Ovary (tissue), 9 donors: ENCODE data around the gene SCAPER. TPM values are rescaled to one million over a fixed set of nuclear protein-coding genes. Genes with fewer than 3 reads are reported as not detected.
"Not testable (repeated sequence)": the region's sequence is repeated elsewhere in the genome, so short reads cannot be mapped to it uniquely, and the experiment has no call there.

Source experiments
- DNase-seq, 5 donors: peaks; one replicate each; pipeline ENCODE4 v3.0.0-alpha.2; 2019 to 2020
- H3K27ac ChIP-seq, 2 donors: fragments of 200-600 bp; one replicate each; pipeline versions ENCODE4 v1.5.1 to v1.8.0; 2019 to 2022
- H3K27me3 ChIP-seq: fragments of 200-600 bp; one replicate; pipeline ENCODE4 v1.8.0; 2022
- H3K36me3 ChIP-seq: fragments of 200-600 bp; sonication (generic); one replicate; pipeline ENCODE4 v1.5.1; 2019
- H3K4me1 ChIP-seq: one replicate; pipeline ENCODE4 v1.8.1; 2013; ENCODE audit warnings: mild to moderate bottlenecking, moderate library complexity; ENCODE audit not compliant: insufficient read depth
- H3K4me3 ChIP-seq: fragments of 200-600 bp; sonication (generic); one replicate; pipeline ENCODE4 v1.5.1; 2017
- H3K9me3 ChIP-seq, 2 donors: fragments of 200-600 bp in 1 of 2; sonication (generic) in 1 of 2; one replicate each; pipeline versions ENCODE4 v1.5.1 to v1.8.1; 2013 to 2019; ENCODE audit warnings: mild to moderate bottlenecking in 1 of 2, moderate library complexity in 1 of 2
- CTCF ChIP-seq, 3 donors: fragments of 450-650 bp in 2 of 3; fragments of 200-600 bp in 1 of 3; IDR thresholded peaks; one replicate each; pipeline versions ENCODE4 v1.5.1 to v1.8.0; 2016 to 2022; ENCODE audit warnings: antibody characterized with exemption in 3 of 3, mild to moderate bottlenecking in 1 of 3
- EP300 ChIP-seq: sonication (generic); formaldehyde crosslinking; IDR thresholded peaks from one replicate; pipeline ENCODE4 v1.6.1; 2017; ENCODE audit warnings: antibody characterized with exemption
- POLR2A ChIP-seq: fragments of 450-650 bp; IDR thresholded peaks from one replicate; pipeline ENCODE4 v1.6.1; 2017; ENCODE audit warnings: antibody characterized with exemption, mild to moderate bottlenecking, moderate library complexity
- WGBS, 3 donors: extraction: QIAGEN DNeasy Blood & Tissue Kit in 1 of 3; methylation state at CpG; one replicate each; pipeline versions ENCODE4 v1.1.5 to v1.1.7; 2013 to 2017; 5-methylcytosine and 5-hydroxymethylcytosine counted together
- intact Hi-C, 4 donors: fragments of 100-400 bp; cut with DNase I; formaldehyde crosslinking; loops; one replicate each; pipeline versions ENCODE4 v1.11.0 to v1.15.1; 2022 to 2023
- polyA plus RNA-seq, 2 donors: library from polyadenylated mRNA; stranded (reverse); fragments of 200-250 nt in 1 of 2; fragments of 350-450 nt in 1 of 2; fragmentation: Illumina TruSeq in 1 of 2; extraction: RNeasy Lipid Tissue Mini Kit (QIAGEN cat#74804) in 1 of 2; gene quantifications; one replicate each; pipeline ENCODE4 v1.2.3, GENCODE V29; 2013 to 2014
- total RNA-seq, 7 donors: library from RNA; depleted of rRNA in 2 of 7; stranded (reverse); fragments of >200 nt in 2 of 7; fragmentation: NEBNext Ultra II Directional in 3 of 7; extraction: Animal tissue kit (Norgen Biotek cat#: 25700) in 3 of 7; gene quantifications; one replicate each; pipeline versions ENCODE4 v1.1.0 to v1.2.4, GENCODE V29; 2016 to 2023
- donor health status: DM: no; HTN: no; CAD: no; lungs with moderate emphysema.
- donor health status: DM: no; HTN: no; CAD: no.
- donor health status: Bipolar disorder and iron deficiency.
- donor health status: DM: yes; HTN: yes; CAD: no.
- donor health status: DM: no; HTN: no; CAD: no.
- donor health status: DM: yes; HTN: yes; CAD: no.

SCAPER gene
- total and polyA plus RNA-seq, 9 donors, result 13.7 to 45.8 (median 27.9) TPM

GRCh38 chr15:76309601-76310330 lies 595.4 kb downstream of the SCAPER start:
- no peaks in the 10 kb centered on the region for H3K9me3 ChIP-seq
- no peak overlapping the region for H3K27ac ChIP-seq
- TF ChIP-seq CTCF (IDR thresholded peaks at IDR 0.05), result no peak
- TF ChIP-seq EP300, result no peak
- no peak for TF ChIP-seq POLR2A
- peaks cover 6% of the 10 kb centered on the region for H3K4me1 ChIP-seq
- intact Hi-C loops, result no loop called here
- no peaks in the 10 kb centered on the region for H3K36me3 ChIP-seq
- H3K27me3 ChIP-seq, result no peaks in the 10 kb centered on the region
- H3K4me3 ChIP-seq, result no peak overlapping the region
- 77 to 86% (median 78%) methylated on average over 13 of the region's 13 CpGs for WGBS, 3 donors
- DNase-seq, result no peak

GRCh38 chr15:76303909-76304308 lies 601.2 kb downstream of the SCAPER start:
- TF ChIP-seq CTCF (IDR thresholded peaks at IDR 0.05) (no peak), EP300 (no peak), POLR2A (no peak)
- intact Hi-C loops, result no loop called here
- WGBS, 3 donors, result 87 to 100% (median 90%) methylated on average over 1 of the region's 1 CpG
- no peaks in the 10 kb centered on the region for H3K9me3 ChIP-seq
- H3K27me3 ChIP-seq, result no peaks in the 10 kb centered on the region
- peaks cover 2% of the 10 kb centered on the region for H3K4me1 ChIP-seq
- no peaks in the 10 kb centered on the region for H3K36me3 ChIP-seq
- H3K4me3 ChIP-seq, result no peak overlapping the region
- H3K27ac ChIP-seq, result no peak overlapping the region
- DNase-seq, result no peak

GRCh38 chr15:76299786-76300185 lies 605.4 kb downstream of the SCAPER start:
- DNase-seq, result no peak
- Histone ChIP-seq H3K9me3 (no peaks in the 10 kb centered on the region), H3K4me1 (peaks cover 3% of the 10 kb centered on the region), H3K27ac (no peak overlapping the region), H3K4me3 (no peak overlapping the region), H3K36me3 (no peaks in the 10 kb centered on the region), H3K27me3 (no peaks in the 10 kb centered on the region)
- TF ChIP-seq POLR2A (no peak), EP300 (no peak), CTCF (IDR thresholded peaks at IDR 0.05) (no peak)
- 80 to 95% (median 86%) methylated on average over 1 of the region's 1 CpG for WGBS, 3 donors
- intact Hi-C loops, result loop anchor here in 1 of 4 donors (2.0 kb wide), 1 partner anchor 77 kb away; no protein-coding TSS in a partner anchor

- no peak for DNase-seq
- Histone ChIP-seq H3K9me3 (no peaks in the 10 kb centered on the region), H3K4me1 (peaks cover 5% of the 10 kb centered on the region), H3K27me3 (no peaks in the 10 kb centered on the region), H3K36me3 (no peaks in the 10 kb centered on the region), H3K4me3 (no peak overlapping the region), H3K27ac (no peak overlapping the region)
- TF ChIP-seq EP300 (no peak), POLR2A (no peak), CTCF (IDR thresholded peaks at IDR 0.05) (no peak)
- 72 to 74% (median 73%) methylated on average over 3 of the region's 3 CpGs for WGBS, 3 donors
- intact Hi-C loops, result loop anchor here in 1 of 4 donors (2.0 kb wide), 1 partner anchor 76 kb away; no protein-coding TSS in a partner anchor
Measured at GRCh38 chr15:76298986-76299385, 606.2 kb downstream of the SCAPER start.

GRCh38 chr15:76297951-76298350 lies 607.2 kb downstream of the SCAPER start:
- intact Hi-C loops, result loop anchor here in 1 of 4 donors (2.0 kb wide), 1 partner anchor 75 kb away; no protein-coding TSS in a partner anchor
- H3K27ac ChIP-seq, DNase-seq, H3K4me1 ChIP-seq, H3K36me3 ChIP-seq, H3K27me3 ChIP-seq, H3K9me3 ChIP-seq, H3K4me3 ChIP-seq: not testable (repeated sequence)
- WGBS, 3 donors, result 96% methylated on average over 4 of the region's 4 CpGs
